IgD-negative memory B cell (primary cell): ENCODE measurements around the gene PRKAR1B. TPM values are rescaled to one million over a fixed set of nuclear protein-coding genes. Genes with fewer than 3 reads are reported as not detected.
"Not testable (repeated sequence)": the region's sequence is repeated elsewhere in the genome, so short reads cannot be mapped to it uniquely, and the experiment has no call there.

Experiments used
- H3K27ac Mint-ChIP-seq, 3 donors: one replicate each; pipeline ENCODE4 v1.8.0; 2020 to 2022; ENCODE audit warnings: mild to moderate bottlenecking in 3 of 3, mixed read lengths in 3 of 3, moderate library complexity in 1 of 3
- H3K27me3 Mint-ChIP-seq: one replicate; pipeline ENCODE4 v1.8.0; 2021; ENCODE audit warnings: mixed read lengths
- H3K36me3 Mint-ChIP-seq: one replicate; pipeline ENCODE4 v1.8.0; 2020; ENCODE audit warnings: mild to moderate bottlenecking, mixed read lengths
- H3K4me1 Mint-ChIP-seq, 3 donors: one replicate each; pipeline ENCODE4 v1.8.0; 2020 to 2022; ENCODE audit warnings: mixed read lengths in 3 of 3, mild to moderate bottlenecking in 1 of 3
- H3K4me3 Mint-ChIP-seq, 4 donors: one replicate each; pipeline ENCODE4 v1.8.0; 2020 to 2022; ENCODE audit warnings: mild to moderate bottlenecking in 4 of 4, mixed read lengths in 4 of 4, moderate library complexity in 3 of 4
- H3K9me3 Mint-ChIP-seq, 3 donors: one replicate each; pipeline ENCODE4 v1.8.0; 2020 to 2021; ENCODE audit warnings: mixed read lengths in 3 of 3, mild to moderate bottlenecking in 1 of 3
- polyA plus RNA-seq: library from polyadenylated mRNA; unstranded; fragments of 300-500 nt; fragmentation: Illumina TruSeq; gene quantifications from one replicate; pipeline ENCODE4 v1.2.3, GENCODE V29; 2021

Gene PRKAR1B
- polyA plus RNA-seq, 1 donor from 2014 or later = 4.6 TPM

DNA sequence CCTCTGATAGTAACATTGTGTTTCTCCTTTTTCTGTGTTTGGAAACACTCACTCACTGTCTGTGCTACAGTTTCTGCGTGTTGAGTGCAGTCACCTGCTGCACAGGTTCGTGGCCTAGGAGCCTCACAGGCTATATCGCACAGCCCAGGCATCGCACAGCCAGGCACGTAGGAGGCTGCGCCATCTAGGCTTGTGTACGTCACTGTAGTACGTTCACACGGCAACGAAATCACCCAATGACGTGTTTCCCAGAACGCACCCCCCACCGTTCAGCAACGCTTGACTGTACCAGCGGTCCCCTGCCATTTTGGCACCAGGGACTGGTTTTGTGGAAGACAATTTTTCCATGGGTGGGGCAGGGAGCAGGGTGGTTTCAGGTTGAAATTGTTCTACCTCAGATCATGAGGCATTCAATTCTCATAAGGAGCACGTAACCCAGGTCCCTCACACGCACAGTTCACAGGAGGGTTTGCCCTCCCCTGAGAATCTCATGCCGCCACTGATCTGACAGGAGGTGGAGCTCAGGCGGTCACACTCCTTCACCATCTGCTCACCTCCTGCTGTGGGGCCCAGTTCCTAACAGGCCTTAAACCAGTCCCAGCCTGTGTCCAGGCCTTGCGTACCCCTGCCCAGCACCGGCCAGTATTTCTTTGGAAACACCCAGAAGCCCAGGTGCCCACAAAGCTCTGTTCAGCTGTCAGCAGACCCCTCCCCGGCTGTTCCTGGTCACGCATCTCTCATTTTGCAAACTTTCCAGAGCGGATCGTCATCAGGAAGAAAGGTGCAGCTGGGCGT, 23.2 kb upstream of the PRKAR1B start:
- Mint-ChIP-seq H3K4me3 (no peak overlapping the region), H3K27me3 (no peaks in the 10 kb centered on the region), H3K4me1 (peaks cover 0 to 1% (median 0%) of the 10 kb centered on the region in 3 donors), H3K36me3 (peaks cover 2% of the 10 kb centered on the region), H3K9me3 (peaks cover 0 to under 1% (median 0%) of the 10 kb centered on the region in 3 donors), H3K27ac (no peak overlapping the region)

DNA sequence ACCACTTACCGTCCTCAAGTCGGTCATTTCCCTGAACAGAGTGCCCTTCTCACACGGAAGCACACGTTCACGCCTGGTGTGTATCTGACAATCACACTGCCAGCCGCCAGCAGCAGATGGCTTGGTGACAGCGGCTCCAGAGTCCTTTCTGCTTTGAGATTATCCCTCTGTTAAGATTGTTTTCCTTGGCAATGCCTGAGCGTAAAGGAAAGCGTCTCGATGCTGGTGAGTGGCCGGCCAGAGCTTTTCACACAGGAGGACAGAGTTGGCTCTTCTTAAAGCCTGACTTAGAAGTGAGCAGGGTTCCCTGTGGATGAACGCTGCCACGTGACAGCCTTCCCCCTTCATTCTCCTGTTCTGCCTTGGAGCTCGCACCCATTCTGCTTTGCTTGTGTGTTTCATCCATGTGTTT, 22.1 kb upstream of the PRKAR1B start:
- Mint-ChIP-seq H3K9me3 (peaks cover 0 to 2% (median 0%) of the 10 kb centered on the region in 3 donors), H3K4me3 (no peak overlapping the region), H3K36me3 (peaks cover 3% of the 10 kb centered on the region), H3K27ac (no peak overlapping the region), H3K4me1 (peaks cover 0 to 1% (median 0%) of the 10 kb centered on the region in 3 donors), H3K27me3 (no peaks in the 10 kb centered on the region)

DNA sequence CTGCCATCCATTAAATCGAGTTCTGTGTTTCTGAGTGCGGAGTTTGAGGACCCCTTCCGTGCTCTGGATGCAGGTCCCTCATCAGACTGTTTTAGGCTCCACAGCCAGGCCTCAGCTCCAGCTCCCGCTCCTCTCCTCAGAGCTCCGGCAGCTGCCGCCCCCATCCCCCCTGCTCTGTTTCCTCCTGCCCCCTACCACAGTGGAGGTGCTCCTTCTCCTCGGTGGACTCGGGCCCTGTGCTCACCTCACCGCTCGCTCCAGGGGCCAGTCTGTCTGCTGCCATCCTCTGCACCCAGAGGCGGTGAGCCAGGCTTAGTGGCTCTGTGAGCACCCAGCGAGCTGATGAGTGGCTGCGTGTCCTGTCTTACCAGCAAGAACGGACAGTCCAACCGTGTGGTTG, 21.4 kb upstream of the PRKAR1B start:
- H3K27me3 Mint-ChIP-seq = no peaks in the 10 kb centered on the region

DNA sequence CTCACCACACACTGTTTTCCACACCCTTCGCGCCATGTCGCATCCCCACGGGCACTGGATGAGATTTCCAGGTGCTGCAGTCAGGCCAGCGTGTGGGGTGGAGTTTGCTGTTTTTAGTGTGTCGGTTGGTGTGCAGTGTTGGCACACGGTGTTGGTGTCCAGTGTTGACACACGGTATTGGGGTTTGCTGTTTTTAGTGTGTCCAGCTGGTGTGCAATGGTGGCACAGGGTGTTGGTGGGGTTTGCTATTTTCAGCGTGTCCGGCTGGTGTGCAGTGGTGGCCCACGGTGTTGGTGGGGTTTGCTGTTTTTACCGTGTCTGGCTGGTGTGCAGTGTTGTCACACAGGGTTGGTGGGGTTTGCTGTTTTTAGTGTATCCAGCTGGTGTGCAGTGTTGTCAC, 20.1 kb upstream of the PRKAR1B start:
- Mint-ChIP-seq H3K27ac (peak overlapping the region in 1 of 3 donors; percentile 88), H3K9me3 (peaks cover 0 to 2% (median 0%) of the 10 kb centered on the region in 3 donors), H3K4me1 (peaks cover 0 to 1% (median 0%) of the 10 kb centered on the region in 3 donors), H3K27me3 (no peaks in the 10 kb centered on the region), H3K36me3 (peaks cover 3% of the 10 kb centered on the region), H3K4me3 (no peak overlapping the region)

More for the DNA sequence above, 21.4 kb upstream of the PRKAR1B start:
- no peak overlapping the region for H3K27ac Mint-ChIP-seq
- H3K4me1 Mint-ChIP-seq = peaks cover 0 to 1% (median 0%) of the 10 kb centered on the region in 3 donors
- no peak overlapping the region for H3K4me3 Mint-ChIP-seq
- peaks cover 3% of the 10 kb centered on the region for H3K36me3 Mint-ChIP-seq
- peaks cover 0 to 2% (median 0%) of the 10 kb centered on the region in 3 donors for H3K9me3 Mint-ChIP-seq

DNA sequence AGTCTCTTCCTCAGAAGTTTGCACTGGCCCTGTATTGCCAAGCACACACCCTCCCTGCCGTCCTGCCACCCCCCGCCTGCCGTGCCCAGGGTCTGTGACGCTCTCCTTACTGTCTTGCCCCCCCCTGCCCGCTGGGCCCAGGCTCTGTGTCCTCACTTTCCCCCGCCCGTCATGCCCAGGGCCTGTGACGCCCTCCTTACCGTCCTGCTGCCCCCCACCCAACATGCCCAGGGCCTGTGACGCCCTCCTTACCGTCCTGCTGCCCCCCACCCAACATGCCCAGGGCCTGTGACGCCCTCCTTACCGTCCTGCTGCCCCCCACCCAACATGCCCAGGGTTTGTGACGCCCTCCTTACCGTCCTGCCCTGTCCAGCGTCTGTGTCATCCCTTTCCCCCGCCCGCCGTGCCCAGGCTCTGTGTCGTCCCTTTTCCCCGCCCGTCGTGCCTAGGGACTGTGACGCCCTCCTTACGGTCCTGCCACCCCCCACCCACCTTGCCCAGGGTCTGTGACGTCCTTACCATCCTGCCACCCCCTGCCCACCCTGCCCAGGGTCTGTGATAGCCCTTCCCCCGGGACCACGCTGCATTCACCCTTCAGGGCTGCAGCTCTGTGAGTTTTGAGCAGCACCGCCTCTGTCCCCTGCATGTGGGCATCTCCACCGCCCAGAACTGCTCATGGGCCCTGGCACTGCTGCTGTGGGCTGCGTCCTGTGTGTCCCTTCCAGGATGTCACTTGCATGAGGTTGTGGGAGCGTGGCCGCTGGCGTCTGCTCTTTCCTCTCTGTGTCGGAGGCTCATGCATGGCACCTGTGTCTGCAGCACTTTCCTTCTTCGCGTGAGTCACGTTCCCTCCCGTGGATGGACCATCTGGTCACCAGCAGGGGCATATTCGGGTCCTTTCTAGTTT, 19.3 kb upstream of the PRKAR1B start:
- Mint-ChIP-seq H3K9me3 (peaks cover 0 to 2% (median 0%) of the 10 kb centered on the region in 3 donors), H3K4me1 (peaks cover 0 to 1% (median 0%) of the 10 kb centered on the region in 3 donors), H3K27ac (no peak overlapping the region)

DNA sequence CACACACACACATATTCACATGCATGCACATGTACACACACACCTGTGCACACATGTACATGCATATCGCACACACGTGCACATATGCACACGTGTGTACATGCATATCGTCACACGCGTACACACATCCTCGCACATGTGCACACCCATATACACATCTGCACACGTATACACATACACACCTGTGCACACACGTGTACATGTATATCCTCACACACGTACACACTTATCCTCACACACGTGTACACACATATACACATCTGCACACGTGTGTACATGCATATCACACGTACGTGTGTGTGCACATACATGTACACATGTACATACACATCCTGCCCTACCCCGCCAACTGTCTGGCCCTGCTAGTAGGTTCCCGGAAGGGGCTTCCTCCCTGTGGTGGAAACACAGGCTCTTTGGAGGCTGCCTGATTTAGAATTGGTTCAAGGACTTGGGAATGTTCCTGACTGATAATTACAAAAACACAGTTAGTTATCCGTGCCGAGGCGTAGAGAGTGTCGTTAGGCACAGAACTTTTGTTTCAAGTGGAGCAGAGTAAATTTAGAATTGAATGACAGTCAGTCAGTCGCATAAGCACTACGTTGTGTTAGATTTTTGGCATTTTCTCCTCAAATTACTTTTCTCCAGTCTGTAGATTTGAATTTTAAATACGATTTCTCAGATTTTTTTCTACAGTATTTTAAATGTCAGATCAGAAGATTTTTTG, 18.5 kb upstream of the PRKAR1B start:
- H3K27ac Mint-ChIP-seq = no peak overlapping the region
- H3K27me3 Mint-ChIP-seq = no peaks in the 10 kb centered on the region
- peaks cover 7% of the 10 kb centered on the region for H3K36me3 Mint-ChIP-seq
- H3K4me1 Mint-ChIP-seq = peaks cover 0 to 1% (median 0%) of the 10 kb centered on the region in 3 donors
- H3K9me3 Mint-ChIP-seq = peaks cover 0 to 2% (median 0%) of the 10 kb centered on the region in 3 donors
- no peak overlapping the region for H3K4me3 Mint-ChIP-seq

More for the DNA sequence above, 19.3 kb upstream of the PRKAR1B start:
- Mint-ChIP-seq H3K4me3 (no peak overlapping the region), H3K27me3 (no peaks in the 10 kb centered on the region), H3K36me3 (peaks cover 7% of the 10 kb centered on the region)

DNA sequence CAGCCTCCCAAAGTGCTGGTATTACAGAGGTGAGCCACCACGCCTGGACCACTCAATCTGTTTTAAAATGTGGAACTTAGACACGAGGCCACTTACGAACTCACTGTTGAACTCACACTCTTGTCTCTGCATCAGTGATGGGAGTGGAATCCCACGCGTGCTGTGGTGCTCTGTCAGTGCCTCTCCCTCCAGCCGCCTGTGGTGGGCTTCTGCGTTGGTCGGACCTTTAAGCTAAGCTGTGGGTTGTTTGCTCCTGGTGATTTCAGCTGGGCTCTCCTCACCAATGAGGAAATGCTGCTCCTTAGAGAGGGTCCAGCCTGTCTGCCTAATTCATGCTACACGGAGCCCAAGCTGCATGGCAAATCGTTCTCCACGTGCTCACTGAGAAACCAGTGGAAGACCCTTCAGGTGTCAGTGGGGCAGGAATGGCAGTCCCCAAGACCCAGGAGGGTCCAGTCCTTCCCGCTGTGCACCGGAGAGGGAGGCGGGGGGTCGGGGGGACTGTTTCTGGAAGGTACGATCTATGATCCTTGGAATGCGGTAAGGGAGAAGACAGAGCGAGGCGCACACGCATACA, 17.9 kb upstream of the PRKAR1B start:
- H3K36me3 Mint-ChIP-seq = peaks cover 7% of the 10 kb centered on the region
- no peak overlapping the region for H3K27ac Mint-ChIP-seq
- H3K4me3 Mint-ChIP-seq = no peak overlapping the region
- H3K4me1 Mint-ChIP-seq = peaks cover 0 to 1% (median 0%) of the 10 kb centered on the region in 3 donors
- H3K9me3 Mint-ChIP-seq = peaks cover 0 to 2% (median 0%) of the 10 kb centered on the region in 3 donors
- H3K27me3 Mint-ChIP-seq = no peaks in the 10 kb centered on the region

DNA sequence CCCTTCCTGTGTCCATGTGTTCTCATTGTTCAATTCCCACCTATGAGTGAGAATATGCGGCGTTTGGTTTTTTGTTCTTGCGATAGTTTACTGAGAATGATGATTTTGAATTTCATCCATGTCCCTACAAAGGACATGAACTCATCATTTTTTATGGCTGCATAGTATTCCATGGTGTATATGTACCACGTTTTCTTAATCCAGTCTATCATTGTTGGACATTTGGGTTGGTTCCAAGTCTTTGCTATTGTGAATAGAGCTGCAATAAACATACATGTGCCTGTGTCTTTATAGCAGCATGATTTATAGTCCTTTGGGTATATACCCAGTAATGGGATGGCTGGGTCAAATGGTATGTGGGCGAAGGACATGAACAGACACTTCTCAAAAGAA, 17.0 kb upstream of the PRKAR1B start:
- not testable (repeated sequence) for H3K4me3 Mint-ChIP-seq

DNA sequence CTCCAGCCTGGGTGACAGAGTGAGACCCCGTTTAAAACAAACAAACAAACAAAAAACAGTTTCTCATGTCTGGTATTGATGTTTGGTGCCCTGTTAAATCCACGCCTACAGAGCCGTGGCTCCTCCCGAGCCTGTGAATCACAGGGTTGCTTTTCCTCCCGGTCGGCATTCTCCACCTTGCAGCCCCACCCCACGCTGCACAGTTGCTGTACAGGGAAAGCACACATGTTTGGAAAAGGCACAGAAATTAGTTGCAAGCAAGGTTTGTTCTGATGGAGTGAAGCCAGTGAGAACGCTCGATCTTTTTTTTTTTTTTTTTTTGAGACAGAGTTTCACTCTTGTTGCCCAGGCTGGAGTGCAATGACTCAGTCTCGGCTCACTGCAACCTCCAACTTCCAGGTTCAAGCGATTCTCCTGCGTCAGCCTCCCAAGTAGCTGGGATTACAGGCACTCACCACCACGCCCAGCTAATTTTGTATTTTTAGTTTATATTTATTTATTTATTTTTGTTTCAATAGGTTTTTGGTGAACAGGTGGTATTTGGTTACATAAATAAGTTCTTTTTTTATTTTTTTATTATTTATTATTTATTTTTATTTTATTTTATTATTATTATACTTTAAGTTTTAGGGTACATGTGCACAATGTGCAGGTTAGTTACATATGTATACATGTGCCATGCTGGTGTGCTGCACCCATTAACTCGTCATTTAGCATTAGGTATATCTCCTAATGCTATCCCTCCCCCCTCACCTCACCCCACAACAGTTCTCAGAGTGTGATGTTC, 16.5 kb upstream of the PRKAR1B start:
- not testable (repeated sequence) for H3K27ac Mint-ChIP-seq, H3K4me1 Mint-ChIP-seq, H3K27me3 Mint-ChIP-seq, H3K36me3 Mint-ChIP-seq, H3K4me3 Mint-ChIP-seq, H3K9me3 Mint-ChIP-seq

More for the DNA sequence above, 17.0 kb upstream of the PRKAR1B start:
- H3K36me3 Mint-ChIP-seq, H3K9me3 Mint-ChIP-seq, H3K27me3 Mint-ChIP-seq, H3K4me1 Mint-ChIP-seq, H3K27ac Mint-ChIP-seq: not testable (repeated sequence)

DNA sequence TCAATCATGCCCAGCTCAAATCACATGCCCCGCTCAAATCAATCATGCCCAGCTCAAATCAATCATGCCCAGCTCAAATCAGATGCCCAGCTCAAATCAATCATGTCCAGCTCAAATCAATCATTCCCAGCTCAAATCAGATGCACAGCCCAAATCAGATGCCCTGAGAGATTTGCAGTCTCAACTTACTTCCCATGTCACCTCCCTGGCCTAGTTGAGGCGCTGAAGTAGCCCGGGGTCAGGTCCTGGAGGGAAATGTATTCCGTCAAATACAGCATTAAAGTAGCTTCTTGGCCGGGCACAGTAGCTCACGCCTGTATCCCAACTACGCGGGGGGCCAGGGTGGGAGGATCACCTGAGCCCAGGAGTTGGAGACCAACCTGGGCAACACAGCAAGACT, 15.7 kb upstream of the PRKAR1B start:
- no peaks in the 10 kb centered on the region for H3K27me3 Mint-ChIP-seq
- H3K36me3 Mint-ChIP-seq = peaks cover 7% of the 10 kb centered on the region
- no peak overlapping the region for H3K4me3 Mint-ChIP-seq
- peaks cover 0 to 2% (median 0%) of the 10 kb centered on the region in 3 donors for H3K9me3 Mint-ChIP-seq
- no peak overlapping the region for H3K27ac Mint-ChIP-seq
- peaks cover 0 to 3% (median 0%) of the 10 kb centered on the region in 3 donors for H3K4me1 Mint-ChIP-seq

DNA sequence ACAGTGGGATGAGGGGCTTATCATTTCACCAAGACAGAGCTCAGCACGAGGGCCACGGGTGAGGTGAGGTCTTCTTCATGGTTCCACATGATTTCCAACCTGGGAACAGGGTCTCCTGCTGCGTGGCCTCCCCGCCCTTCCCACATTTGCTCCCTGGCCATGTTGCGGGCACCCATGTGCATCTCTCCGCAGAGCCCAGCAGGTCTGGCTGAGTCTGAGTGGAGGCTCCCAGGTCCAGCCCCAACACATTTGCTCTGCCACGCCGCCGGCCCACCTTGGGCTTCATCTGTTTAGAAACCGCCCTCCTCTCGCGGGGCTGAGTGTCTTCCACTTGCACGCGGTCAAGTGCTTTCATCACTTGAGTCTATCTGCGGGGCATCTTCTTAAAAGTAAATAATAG, 14.8 kb upstream of the PRKAR1B start:
- Mint-ChIP-seq H3K4me1 (peaks cover 0 to 3% (median 0%) of the 10 kb centered on the region in 3 donors), H3K9me3 (peaks cover 0 to 2% (median 0%) of the 10 kb centered on the region in 3 donors), H3K27ac (no peak overlapping the region), H3K27me3 (no peaks in the 10 kb centered on the region), H3K4me3 (no peak overlapping the region), H3K36me3 (peaks cover 7% of the 10 kb centered on the region)

DNA sequence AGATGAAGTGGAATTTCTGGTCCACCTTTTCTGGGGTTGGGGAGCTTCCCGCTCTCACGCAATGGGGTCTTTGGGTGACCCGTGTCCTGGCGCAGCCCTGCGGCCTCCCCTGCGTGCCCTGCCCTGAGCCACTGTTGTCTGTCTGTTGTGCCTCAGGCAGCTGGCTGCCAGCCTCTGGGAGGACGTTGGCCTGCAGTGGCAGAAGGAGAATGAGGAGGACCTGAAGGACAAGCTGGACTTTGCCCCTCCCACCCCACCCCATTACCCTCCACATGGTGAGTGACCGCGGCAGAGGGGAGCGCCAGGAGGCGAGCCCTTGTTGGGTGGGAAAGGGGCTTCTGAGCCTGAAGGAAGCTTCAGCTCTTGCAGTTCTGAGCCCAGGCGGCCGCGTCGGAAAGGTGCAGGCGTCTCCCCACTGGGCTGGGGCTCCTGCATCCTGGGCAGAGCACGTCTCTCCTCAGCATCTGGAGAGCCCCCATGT, 14.2 kb upstream of the PRKAR1B start:
- Mint-ChIP-seq H3K36me3 (peaks cover 7% of the 10 kb centered on the region), H3K27ac (no peak overlapping the region), H3K4me1 (peaks cover 0 to 3% (median 0%) of the 10 kb centered on the region in 3 donors), H3K4me3 (no peak overlapping the region), H3K27me3 (no peaks in the 10 kb centered on the region), H3K9me3 (peaks cover 0 to 2% (median 0%) of the 10 kb centered on the region in 3 donors)

DNA sequence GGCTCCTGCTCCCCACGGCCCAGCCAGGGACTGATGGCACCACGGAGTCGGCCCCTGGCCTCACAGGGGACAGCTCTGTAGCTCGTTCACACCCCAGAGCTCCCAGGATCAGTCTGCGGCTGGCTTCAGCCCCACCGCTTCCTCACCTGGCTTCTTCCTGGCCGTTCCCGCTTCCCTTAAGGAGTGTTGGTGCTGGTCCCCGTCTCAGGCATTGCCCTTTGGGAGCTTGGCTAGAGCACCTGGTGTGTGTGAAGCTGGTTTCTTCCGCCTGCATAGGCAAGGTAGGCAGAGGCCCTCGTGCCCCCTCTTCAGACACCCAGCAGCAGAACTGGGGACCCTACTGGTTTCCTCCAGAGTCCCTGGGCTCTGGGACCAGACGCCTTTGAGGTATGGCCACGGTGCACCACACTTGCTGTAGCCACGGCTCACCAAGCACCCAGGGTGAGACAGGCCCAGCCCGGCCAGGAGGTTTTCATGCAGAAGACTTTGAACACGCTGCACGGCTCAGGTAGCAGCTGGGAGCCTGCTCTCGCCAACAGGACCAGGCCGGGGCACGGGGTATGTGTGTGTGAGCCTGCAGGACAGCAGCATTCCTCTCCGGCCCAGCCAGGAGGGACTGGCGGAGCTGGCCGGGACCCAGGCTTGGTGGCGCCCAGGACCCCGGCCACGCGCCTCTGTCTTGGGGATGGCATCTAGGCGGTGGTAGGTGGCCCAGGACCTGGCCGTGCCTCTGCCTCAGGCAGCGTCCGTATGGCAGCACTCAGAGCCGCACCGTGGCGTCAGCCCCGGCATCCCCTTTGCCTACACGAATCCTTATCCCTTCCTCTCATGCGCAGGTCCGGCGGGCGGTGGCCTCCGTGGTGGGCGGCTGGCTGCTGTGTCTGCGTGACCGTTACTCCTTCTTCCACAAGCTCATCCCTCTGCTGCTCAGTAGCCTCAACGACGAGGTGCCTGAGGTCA, 13.2 kb upstream of the PRKAR1B start:
- peaks cover 5% of the 10 kb centered on the region for H3K36me3 Mint-ChIP-seq
- H3K9me3 Mint-ChIP-seq = peaks cover 0 to under 1% (median 0%) of the 10 kb centered on the region in 3 donors
- H3K4me1 Mint-ChIP-seq = peaks cover 0 to 2% (median 0%) of the 10 kb centered on the region in 3 donors
- H3K27ac Mint-ChIP-seq = no peak overlapping the region
- no peak overlapping the region for H3K4me3 Mint-ChIP-seq
- H3K27me3 Mint-ChIP-seq = no peaks in the 10 kb centered on the region
